Rectal smooth muscle tissue (tissue), 1 donor: Measurements from ENCODE around the gene ZNF622.
"Not testable (repeated sequence)": the region's sequence is repeated elsewhere in the genome, so short reads cannot be mapped to it uniquely, and the experiment has no call there.

Source experiments
- H3K27ac ChIP-seq: one replicate; pipeline ENCODE4 v1.7.0; 2013; ENCODE audit warnings: low read depth, low read length, inconsistent platforms
- H3K27me3 ChIP-seq: one replicate; pipeline ENCODE4 v1.7.0; 2013; ENCODE audit warnings: low read length; ENCODE audit not compliant: control insufficient read depth, insufficient read depth
- H3K36me3 ChIP-seq: one replicate; pipeline ENCODE4 v1.7.0; 2013; ENCODE audit warnings: low read length; ENCODE audit not compliant: control insufficient read depth, insufficient read depth
- H3K4me1 ChIP-seq: one replicate; pipeline ENCODE4 v1.7.0; 2013; ENCODE audit warnings: low read length; ENCODE audit not compliant: control insufficient read depth, insufficient read depth
- H3K4me3 ChIP-seq: one replicate; pipeline ENCODE4 v1.7.0; 2013; ENCODE audit warnings: low read length
- H3K9ac ChIP-seq: one replicate; pipeline ENCODE4 v1.7.0; 2013; ENCODE audit warnings: low read length

The ZNF622 gene

DNA sequence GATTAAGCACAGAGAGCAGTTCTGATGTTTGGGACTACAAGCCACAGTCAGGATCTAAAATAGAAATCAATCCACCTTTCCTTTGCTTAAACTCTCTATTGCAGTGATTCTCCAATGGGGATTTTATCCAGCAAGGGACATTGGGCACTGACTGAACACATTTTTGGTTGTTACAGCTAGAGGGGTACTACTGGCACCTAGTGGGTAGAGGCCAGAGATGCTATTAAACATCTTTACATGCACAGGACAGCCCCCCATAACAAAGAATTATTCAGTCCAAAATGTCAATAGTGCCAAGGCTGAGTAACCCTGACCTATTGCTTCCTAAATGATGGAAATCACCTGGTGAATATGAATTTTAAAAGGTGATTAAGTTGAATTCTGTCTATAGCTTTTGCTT is 12.0 kb downstream of the ZNF622 start:
- peaks cover 35% of the 10 kb centered on the region for H3K36me3 ChIP-seq
- H3K4me1 ChIP-seq: no peaks in the 10 kb centered on the region

DNA sequence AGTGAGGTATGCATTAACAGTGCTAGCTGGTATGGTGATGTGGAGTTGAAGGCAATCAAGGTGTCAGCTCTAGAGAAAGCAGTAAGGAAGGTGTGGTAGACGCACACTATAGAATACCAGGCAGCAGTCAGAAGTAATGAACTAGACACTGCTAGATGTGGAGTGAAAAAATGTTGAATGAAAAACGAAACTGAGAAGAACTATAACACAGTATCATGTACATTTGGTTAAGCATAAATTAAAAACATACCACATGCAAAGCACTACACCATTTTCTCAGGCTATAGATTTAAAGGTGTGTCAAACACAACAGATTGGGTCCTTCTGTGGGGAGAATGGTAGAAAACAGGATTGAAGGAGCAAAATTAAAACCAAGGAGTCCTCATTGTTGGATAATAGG is 15.4 kb downstream of the ZNF622 start:
- Histone ChIP-seq H3K9ac (no peak overlapping the region), H3K4me1 (no peaks in the 10 kb centered on the region), H3K27me3 (no peaks in the 10 kb centered on the region), H3K4me3 (no peak overlapping the region), H3K27ac (no peak overlapping the region), H3K36me3 (peaks cover 33% of the 10 kb centered on the region)

More for the DNA sequence above, 12.0 kb downstream of the ZNF622 start:
- H3K27ac ChIP-seq: no peak overlapping the region
- H3K27me3 ChIP-seq: no peaks in the 10 kb centered on the region
- H3K4me3 ChIP-seq: no peak overlapping the region
- H3K9ac ChIP-seq: no peak overlapping the region

DNA sequence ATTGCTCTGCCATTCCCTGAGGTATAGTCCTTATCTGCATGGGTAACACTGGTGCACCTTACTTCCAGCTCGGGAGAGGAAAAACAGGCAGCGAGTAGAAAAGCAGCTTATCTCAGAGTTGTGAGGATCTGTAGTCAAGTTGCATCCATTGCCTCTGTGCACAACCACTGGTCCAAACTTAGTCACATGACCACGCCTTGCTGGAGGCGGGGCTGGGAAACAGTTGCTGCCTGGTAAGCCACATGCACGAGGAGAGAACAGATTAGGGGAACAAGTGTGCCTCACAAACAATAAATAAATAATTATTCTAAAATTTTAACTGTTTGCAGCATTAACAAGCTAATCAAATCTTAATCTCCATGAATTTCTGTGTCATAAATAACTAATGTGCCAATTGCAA is 18.6 kb downstream of the ZNF622 start:
- Histone ChIP-seq H3K36me3 (peaks cover 24% of the 10 kb centered on the region), H3K4me3 (no peak overlapping the region), H3K27ac (no peak overlapping the region), H3K9ac (no peak overlapping the region), H3K4me1 (no peaks in the 10 kb centered on the region), H3K27me3 (no peaks in the 10 kb centered on the region)

DNA sequence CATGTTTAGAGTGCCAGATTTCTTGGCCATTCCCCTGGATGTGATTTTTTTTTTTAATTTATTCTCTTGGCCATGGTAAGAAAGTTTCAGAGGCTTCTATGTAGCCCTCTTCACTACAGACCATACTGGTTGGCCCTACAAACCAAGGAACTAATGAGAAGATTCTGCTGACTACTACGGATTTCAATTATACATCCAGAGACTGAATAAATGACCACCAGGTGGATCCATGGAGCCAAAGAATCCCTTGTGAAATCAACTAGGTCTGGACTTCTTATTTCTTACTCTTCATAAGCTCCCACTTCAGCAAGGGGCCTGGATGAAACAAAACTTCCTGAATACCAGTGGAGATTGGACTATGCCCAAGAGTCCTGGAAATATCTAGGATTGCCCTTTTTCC is 27.6 kb downstream of the ZNF622 start:
- H3K36me3 ChIP-seq: no peaks in the 10 kb centered on the region
- H3K27ac ChIP-seq: no peak overlapping the region
- H3K4me3 ChIP-seq: no peak overlapping the region
- H3K4me1 ChIP-seq: no peaks in the 10 kb centered on the region
- no peaks in the 10 kb centered on the region for H3K27me3 ChIP-seq
- H3K9ac ChIP-seq: no peak overlapping the region

DNA sequence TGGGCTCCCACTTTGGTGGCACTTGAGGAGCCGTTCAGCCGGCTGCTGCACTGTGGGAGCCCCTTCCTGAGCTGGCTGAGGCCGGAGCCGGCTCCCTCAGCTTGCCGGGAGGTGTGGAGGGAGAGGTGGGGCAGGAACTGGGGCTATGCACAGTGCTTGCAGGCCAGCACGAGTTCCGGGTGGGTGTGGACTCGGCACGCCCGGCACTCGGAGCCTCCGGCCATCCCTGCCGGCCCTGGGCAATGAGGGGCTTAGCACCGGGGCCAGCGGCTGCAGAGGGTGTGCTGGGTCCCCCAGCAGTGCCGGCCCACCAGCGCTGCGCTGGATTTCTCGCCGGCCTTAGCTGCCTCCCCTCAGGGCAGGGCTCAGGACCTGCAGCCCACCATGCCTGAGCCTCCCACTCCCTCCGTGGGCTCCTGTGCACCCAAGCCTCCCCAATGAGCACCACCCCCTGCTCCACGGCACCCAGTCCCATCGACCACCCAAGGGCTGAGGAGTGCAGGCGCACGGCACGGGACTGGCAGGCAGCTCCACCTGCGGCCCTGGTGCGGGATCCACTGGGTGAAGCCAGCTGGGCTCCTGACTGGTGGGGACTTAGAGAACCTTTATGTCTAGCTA is 29.4 kb downstream of the ZNF622 start:
- not testable (repeated sequence) for H3K9ac ChIP-seq, H3K4me1 ChIP-seq, H3K36me3 ChIP-seq, H3K4me3 ChIP-seq, H3K27me3 ChIP-seq, H3K27ac ChIP-seq

DNA sequence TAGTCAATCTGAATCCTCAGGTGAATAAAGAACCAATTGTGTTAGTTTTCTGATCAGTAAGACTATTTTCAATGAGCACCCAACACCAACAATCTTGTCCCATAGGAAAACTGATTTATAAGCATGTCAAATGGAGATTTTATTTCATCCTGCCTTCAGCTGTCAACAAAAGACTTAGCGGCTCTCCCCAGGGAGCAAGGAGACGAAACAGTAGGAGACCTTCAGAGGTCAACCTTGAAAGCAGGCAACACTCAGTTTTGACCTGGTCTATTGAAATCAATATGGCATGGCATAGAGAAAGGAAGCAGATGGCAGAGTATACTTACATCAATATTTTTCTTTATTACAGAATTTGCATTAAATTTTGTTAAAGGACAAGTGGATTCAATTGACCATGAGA is 34.1 kb downstream of the ZNF622 start:
- no peak overlapping the region for H3K9ac ChIP-seq
- no peak overlapping the region for H3K4me3 ChIP-seq
- no peaks in the 10 kb centered on the region for H3K27me3 ChIP-seq
- no peaks in the 10 kb centered on the region for H3K36me3 ChIP-seq
- H3K27ac ChIP-seq: no peak overlapping the region
- no peaks in the 10 kb centered on the region for H3K4me1 ChIP-seq

DNA sequence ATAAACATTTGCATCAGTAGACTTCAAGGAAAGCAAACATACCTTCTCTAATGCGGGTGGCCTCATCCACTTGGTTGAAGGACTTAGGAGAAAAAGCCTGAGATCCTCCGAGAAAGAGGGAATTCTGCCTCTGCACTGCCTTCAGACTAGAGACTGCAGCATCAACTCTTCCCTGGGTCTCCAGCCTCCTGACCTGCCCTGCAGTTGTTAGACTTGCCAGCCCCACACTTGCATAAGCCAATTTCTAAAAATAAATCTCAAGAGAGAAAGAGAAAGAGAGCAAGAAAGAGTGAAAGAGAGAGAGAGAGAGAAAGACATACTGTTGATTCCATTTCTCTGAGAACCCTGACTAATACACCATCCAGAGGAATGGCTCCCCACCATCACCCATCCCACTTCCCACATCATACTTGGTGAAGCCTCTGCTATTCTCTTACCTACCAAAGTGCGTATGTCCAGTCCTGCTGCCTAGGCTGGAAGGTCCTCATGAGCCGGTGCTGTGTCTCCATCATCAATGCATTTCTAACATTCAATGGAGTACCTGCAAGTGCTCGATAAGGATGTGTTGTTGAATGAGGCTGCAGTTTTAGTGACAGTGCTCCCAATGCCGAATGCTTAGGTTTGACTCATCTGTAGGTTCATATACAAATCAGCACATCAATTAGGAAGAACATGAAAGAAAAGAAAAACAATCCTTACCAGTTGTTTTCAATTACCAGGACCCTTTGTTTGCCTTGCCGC is 35.1 kb downstream of the ZNF622 start:
- no peaks in the 10 kb centered on the region for H3K36me3 ChIP-seq
- no peaks in the 10 kb centered on the region for H3K4me1 ChIP-seq
- H3K27ac ChIP-seq: no peak overlapping the region
- H3K27me3 ChIP-seq: no peaks in the 10 kb centered on the region
- H3K9ac ChIP-seq: no peak overlapping the region
- no peak overlapping the region for H3K4me3 ChIP-seq

DNA sequence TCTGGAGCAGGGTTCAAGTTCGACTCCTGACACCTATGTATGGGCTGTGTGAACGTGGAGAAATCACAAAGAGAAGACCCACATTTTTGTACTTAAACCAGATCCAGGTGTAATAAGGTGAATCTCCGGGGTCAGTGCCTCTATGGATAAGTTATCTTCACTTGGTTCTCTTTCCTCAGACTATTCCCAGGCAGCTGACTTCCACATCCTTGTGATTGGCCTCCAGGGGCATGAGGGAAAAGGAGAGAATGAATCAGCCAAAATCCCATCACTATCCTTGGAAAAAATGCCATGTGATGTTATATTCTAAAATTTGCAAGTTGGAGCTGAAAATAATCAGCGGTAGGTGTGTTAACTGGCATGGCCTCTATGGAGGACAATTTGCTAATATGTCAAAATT is 37.2 kb downstream of the ZNF622 start:
- H3K36me3 ChIP-seq: no peaks in the 10 kb centered on the region

DNA sequence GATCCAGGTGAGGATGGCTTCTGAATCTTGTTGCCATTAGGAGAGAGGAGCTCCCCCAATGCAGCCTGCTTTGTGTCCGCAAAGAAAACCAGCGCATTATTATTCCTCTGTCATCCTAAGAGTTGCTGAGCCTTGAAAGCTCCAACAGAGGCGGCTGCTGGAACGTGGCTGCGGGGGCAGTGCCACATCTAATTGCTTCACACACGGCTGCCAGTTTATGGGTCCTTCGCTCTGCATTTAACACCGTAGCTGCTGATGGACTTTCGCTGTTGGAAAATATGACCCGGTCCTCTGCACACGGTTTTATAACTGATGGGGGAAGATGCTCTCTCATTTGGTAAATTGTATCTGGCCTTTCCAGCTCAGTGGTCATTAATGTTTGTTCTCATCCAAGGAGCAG is 38.0 kb downstream of the ZNF622 start:
- no peak overlapping the region for H3K27ac ChIP-seq

More for the DNA sequence above, 37.2 kb downstream of the ZNF622 start:
- Histone ChIP-seq H3K9ac (no peak overlapping the region), H3K4me1 (no peaks in the 10 kb centered on the region), H3K4me3 (no peak overlapping the region), H3K27ac (no peak overlapping the region), H3K27me3 (no peaks in the 10 kb centered on the region)

DNA sequence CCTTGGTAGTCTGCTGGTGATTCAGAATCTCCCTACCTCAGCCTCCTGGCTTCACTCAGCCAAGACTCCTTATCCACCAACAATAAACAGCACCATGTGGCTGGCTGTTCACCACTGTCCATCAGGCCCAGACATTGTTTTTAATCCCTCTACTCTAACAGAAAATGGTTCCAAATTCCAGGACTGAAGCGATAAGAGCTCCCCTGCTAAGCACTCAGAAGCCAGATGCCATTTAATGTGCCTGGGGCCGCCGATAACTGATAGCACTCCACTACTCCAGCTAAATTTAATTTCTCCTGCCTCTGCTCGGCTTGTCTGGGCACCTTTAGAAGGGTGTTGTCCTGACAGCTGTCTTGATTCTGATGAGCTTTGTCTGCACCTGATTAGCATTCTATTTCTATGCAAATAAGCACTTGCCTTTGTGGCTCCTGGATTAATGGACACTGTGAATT is 47.1 kb downstream of the ZNF622 start:
- Histone ChIP-seq H3K9ac (no peak overlapping the region), H3K4me3 (no peak overlapping the region), H3K27me3 (no peaks in the 10 kb centered on the region), H3K27ac (no peak overlapping the region), H3K36me3 (no peaks in the 10 kb centered on the region), H3K4me1 (no peaks in the 10 kb centered on the region)

More for the DNA sequence above, 38.0 kb downstream of the ZNF622 start:
- Histone ChIP-seq H3K36me3 (no peaks in the 10 kb centered on the region), H3K4me3 (no peak overlapping the region), H3K9ac (no peak overlapping the region), H3K4me1 (no peaks in the 10 kb centered on the region), H3K27me3 (no peaks in the 10 kb centered on the region)

DNA sequence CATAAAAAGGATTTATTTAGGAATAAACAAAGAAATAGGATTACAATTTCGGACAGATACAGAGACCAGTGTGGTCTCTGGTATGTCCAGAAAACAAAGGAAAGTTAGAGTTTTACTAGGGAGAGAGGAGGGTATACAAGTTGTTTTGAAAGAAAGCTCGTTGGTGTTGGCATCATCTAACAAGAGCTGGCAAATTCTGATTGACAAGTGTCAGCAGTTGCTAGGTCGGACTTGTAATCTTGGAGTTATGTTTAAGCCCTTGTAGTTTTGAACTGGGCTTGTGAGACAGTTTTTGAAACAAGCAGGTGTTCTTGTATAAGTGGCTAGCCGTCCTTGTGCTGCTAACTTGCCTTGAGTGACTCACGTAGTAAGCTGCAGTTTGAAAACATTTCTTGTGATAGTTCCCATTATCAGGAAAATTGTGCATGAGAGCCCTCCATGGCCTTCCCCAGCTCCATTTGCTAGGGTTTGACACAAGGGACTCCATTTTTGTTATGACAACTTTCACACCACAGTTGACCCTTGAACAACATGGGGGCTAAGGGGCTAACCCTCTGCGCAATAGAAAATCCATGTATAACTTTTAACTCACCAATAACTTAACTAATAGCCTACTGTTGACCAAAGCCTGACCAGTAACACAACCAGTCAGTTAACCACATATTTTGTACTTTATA is 48.1 kb downstream of the ZNF622 start:
- no peaks in the 10 kb centered on the region for H3K4me1 ChIP-seq
- no peak overlapping the region for H3K27ac ChIP-seq
- H3K4me3 ChIP-seq: no peak overlapping the region
- H3K9ac ChIP-seq: no peak overlapping the region
- no peaks in the 10 kb centered on the region for H3K36me3 ChIP-seq
- H3K27me3 ChIP-seq: no peaks in the 10 kb centered on the region

DNA sequence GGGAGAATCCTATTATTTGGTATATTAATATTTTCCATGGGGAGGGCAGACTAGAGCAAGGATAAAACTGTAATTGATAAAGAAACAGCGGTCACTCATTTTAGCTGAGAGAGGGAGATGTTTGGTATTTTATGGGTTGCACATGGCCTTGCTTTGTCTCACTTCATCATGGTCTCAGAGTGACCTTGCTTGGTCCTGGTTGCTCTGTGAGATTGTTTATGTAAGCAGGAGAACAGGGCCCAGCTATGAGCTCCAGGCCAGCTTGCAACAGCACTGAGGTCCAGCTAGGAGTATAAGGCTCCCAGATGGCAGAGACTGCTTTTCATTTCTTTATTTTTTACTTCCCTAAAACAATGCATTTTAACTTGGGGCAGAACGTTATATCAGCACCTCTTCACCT is 50.7 kb downstream of the ZNF622 start:
- no peaks in the 10 kb centered on the region for H3K4me1 ChIP-seq
- H3K27me3 ChIP-seq: no peaks in the 10 kb centered on the region
- no peak overlapping the region for H3K4me3 ChIP-seq
- no peak overlapping the region for H3K27ac ChIP-seq
- no peaks in the 10 kb centered on the region for H3K36me3 ChIP-seq
- no peak overlapping the region for H3K9ac ChIP-seq
